Colonic mucosa (tissue), 4 donors: ENCODE data around the gene APLN. TPM values are rescaled to one million over a fixed set of nuclear protein-coding genes. Genes with fewer than 3 reads are reported as not detected.

Source experiments
- DNase-seq: peaks from one replicate; pipeline ENCODE4 v3.0.0-alpha.2; 2020
- H3K27ac ChIP-seq: fragments of 200-600 bp; one replicate; pipeline ENCODE4 v1.8.0; 2021
- H3K27me3 ChIP-seq: fragments of 200-600 bp; one replicate; pipeline ENCODE4 v1.8.0; 2021
- H3K36me3 ChIP-seq: fragments of 200-600 bp; one replicate; pipeline ENCODE4 v1.8.0; 2021
- H3K4me1 ChIP-seq: fragments of 200-600 bp; one replicate; pipeline ENCODE4 v1.8.0; 2021; ENCODE audit warnings: mild to moderate bottlenecking
- H3K4me3 ChIP-seq: fragments of 200-600 bp; one replicate; pipeline ENCODE4 v1.8.0; 2021
- H3K9ac ChIP-seq, 2 donors: one replicate each; pipeline ENCODE4 v1.7.0; 2013; ENCODE audit warnings: control low read depth in 2 of 2, low read depth in 2 of 2, low read length in 2 of 2
- H3K9me3 ChIP-seq: fragments of 200-600 bp; one replicate; pipeline ENCODE4 v1.8.0; 2021
- CTCF ChIP-seq: fragments of 200-600 bp; IDR thresholded peaks from one replicate; pipeline ENCODE4 v1.8.0; 2022; ENCODE audit warnings: antibody characterized with exemption, mild to moderate bottlenecking
- intact Hi-C: fragments of 100-400 bp; cut with DNase I; formaldehyde crosslinking; loops from one replicate; pipeline ENCODE4 v1.14.1; 2022
- total RNA-seq, 2 donors: library from RNA; stranded (reverse); fragmentation: NEBNext Ultra II Directional in 1 of 2; extraction: Animal tissue kit (Norgen Biotek cat#: 25700) in 1 of 2; gene quantifications; one replicate each; pipeline ENCODE4 v1.2.1, GENCODE V29; 2021
- donor health status: healthy.
- donor health status: DM: no; HTN: no; CAD: no.
- donor health status: DM: no; HTN: no; CAD: no.

Gene APLN
- total RNA-seq, 2 donors from 2014 or later: 0.15 to 2.7 TPM

GRCh38 chrX:129663171-129663570, 8.4 kb upstream of the APLN start:
- Histone ChIP-seq H3K4me1 (no peaks in the 10 kb centered on the region), H3K36me3 (no peaks in the 10 kb centered on the region), H3K27ac (no peak overlapping the region), H3K4me3 (no peak overlapping the region), H3K9ac (no peak overlapping the region), H3K9me3 (no peaks in the 10 kb centered on the region), H3K27me3 (no peaks in the 10 kb centered on the region)
- no peak for TF ChIP-seq CTCF
- DNase-seq: no peak
- intact Hi-C loops: no loop called here

- intact Hi-C loops: no loop called here
- no peak overlapping the region for H3K9ac ChIP-seq
- no peak for DNase-seq
- no peaks in the 10 kb centered on the region for H3K27me3 ChIP-seq
- no peaks in the 10 kb centered on the region for H3K9me3 ChIP-seq
- H3K4me1 ChIP-seq: no peaks in the 10 kb centered on the region
- no peak for TF ChIP-seq CTCF
- no peaks in the 10 kb centered on the region for H3K36me3 ChIP-seq
- H3K27ac ChIP-seq: no peak overlapping the region
- no peak overlapping the region for H3K4me3 ChIP-seq
Measured at GRCh38 chrX:129661369-129661768, 6.6 kb upstream of the APLN start.

GRCh38 chrX:129659861-129660260, 5.1 kb upstream of the APLN start:
- H3K27me3 ChIP-seq: no peaks in the 10 kb centered on the region
- H3K36me3 ChIP-seq: no peaks in the 10 kb centered on the region
- no peak overlapping the region for H3K27ac ChIP-seq
- no peak for DNase-seq
- no peak overlapping the region for H3K4me3 ChIP-seq
- H3K4me1 ChIP-seq: no peaks in the 10 kb centered on the region
- no peak for TF ChIP-seq CTCF
- H3K9ac ChIP-seq: no peak overlapping the region
- H3K9me3 ChIP-seq: no peaks in the 10 kb centered on the region
- intact Hi-C loops: no loop called here

GRCh38 chrX:129659141-129659540, 4.4 kb upstream of the APLN start:
- no peak for DNase-seq
- Histone ChIP-seq H3K9me3 (no peaks in the 10 kb centered on the region), H3K4me3 (no peak overlapping the region), H3K9ac (no peak overlapping the region), H3K27me3 (no peaks in the 10 kb centered on the region), H3K36me3 (no peaks in the 10 kb centered on the region), H3K27ac (no peak overlapping the region), H3K4me1 (no peaks in the 10 kb centered on the region)
- intact Hi-C loops: no loop called here
- TF ChIP-seq CTCF: no peak

- Histone ChIP-seq H3K4me1 (no peaks in the 10 kb centered on the region), H3K4me3 (no peak overlapping the region), H3K36me3 (no peaks in the 10 kb centered on the region), H3K9ac (no peak overlapping the region), H3K27me3 (peaks cover 6% of the 10 kb centered on the region), H3K9me3 (no peaks in the 10 kb centered on the region), H3K27ac (no peak overlapping the region)
- intact Hi-C loops: no loop called here
- no peak for TF ChIP-seq CTCF
- no peak for DNase-seq
Measured at GRCh38 chrX:129658429-129658828, 3.7 kb upstream of the APLN start.
